HepG2 (cell line): ENCODE data around the gene DOHH. TPM values are rescaled to one million over a fixed set of nuclear protein-coding genes. Genes with fewer than 3 reads are reported as not detected.

ENCODE experiments used
- EHMT2 ChIP-seq: fragments of 200-600 bp; sonication (generic); IDR thresholded peaks from 2 replicates; pipeline ENCODE4 v1.7.0; 2017; ENCODE audit warnings: antibody characterized with exemption, low read depth, low read length, borderline replicate concordance
- HNRNPLL ChIP-seq: fragments of 200-400 bp; formaldehyde crosslinking; IDR thresholded peaks from 2 replicates; pipeline ENCODE4 v1.6.1; 2017; ENCODE audit warnings: mild to moderate bottlenecking, low read depth, low read length; ENCODE audit not compliant: poor library complexity, severe bottlenecking
- HOMEZ ChIP-seq: IDR thresholded peaks from 2 replicates; pipeline ENCODE4 v1.6.1; 2016; ENCODE audit warnings: low read depth
- MIXL1 ChIP-seq: IDR thresholded peaks from 2 replicates; pipeline ENCODE4 v1.6.1; 2016
- MTA3 ChIP-seq: sonication (generic); formaldehyde crosslinking; IDR thresholded peaks from 2 replicates; pipeline ENCODE4 v1.4.0; 2020; ENCODE audit warnings: missing genetic modification reagents
- PHF21A ChIP-seq: sonication (generic); formaldehyde crosslinking; IDR thresholded peaks from 2 replicates; pipeline ENCODE4 v1.5.0; 2020; ENCODE audit warnings: mild to moderate bottlenecking, missing genetic modification reagents
- RBM39 ChIP-seq: fragments of 200-400 bp; formaldehyde crosslinking; IDR thresholded peaks from one replicate; pipeline ENCODE4 v1.6.1; 2018; ENCODE audit warnings: antibody characterized with exemption, mild to moderate bottlenecking, low read depth, low read length; ENCODE audit not compliant: poor library complexity, severe bottlenecking
- SMC3 ChIP-seq: IDR thresholded peaks from 2 replicates; pipeline ENCODE4 v1.6.1; 2011; ENCODE audit warnings: low read length, improper control_type of control experiment
- STAT6 ChIP-seq: sonication (generic); formaldehyde crosslinking; IDR thresholded peaks from 2 replicates; pipeline ENCODE4 v1.4.0; 2020; ENCODE audit warnings: missing genetic modification reagents, mild to moderate bottlenecking, borderline replicate concordance
- ZFP41 ChIP-seq: sonication (generic); formaldehyde crosslinking; IDR thresholded peaks from 2 replicates; pipeline ENCODE4 v1.4.0; 2020; ENCODE audit warnings: mild to moderate bottlenecking, missing genetic modification reagents, borderline replicate concordance
- ZNF121 ChIP-seq: sonication (generic); formaldehyde crosslinking; IDR thresholded peaks from 2 replicates; pipeline ENCODE4 v1.5.0; 2020; ENCODE audit warnings: mild to moderate bottlenecking, missing genetic modification reagents
- ZNF512B ChIP-seq: sonication (generic); formaldehyde crosslinking; IDR thresholded peaks from 2 replicates; pipeline ENCODE4 v1.5.1; 2020; ENCODE audit warnings: missing genetic modification reagents, mild to moderate bottlenecking, borderline replicate concordance
- ZNF609 ChIP-seq: sonication (generic); formaldehyde crosslinking; IDR thresholded peaks from 2 replicates; pipeline ENCODE4 v1.4.0; 2020; ENCODE audit warnings: mild to moderate bottlenecking, missing genetic modification reagents, borderline replicate concordance
- ZNF713 ChIP-seq: sonication (generic); formaldehyde crosslinking; IDR thresholded peaks from 2 replicates; pipeline ENCODE4 v1.4.0; 2020; ENCODE audit warnings: mild to moderate bottlenecking, missing genetic modification reagents
- ZNF768 ChIP-seq: sonication (generic); formaldehyde crosslinking; IDR thresholded peaks from 2 replicates; pipeline ENCODE4 v1.4.0; 2020; ENCODE audit warnings: missing genetic modification reagents
- ZZZ3 ChIP-seq: sonication (generic); formaldehyde crosslinking; IDR thresholded peaks from 2 replicates; pipeline ENCODE4 v1.4.0; 2020; ENCODE audit warnings: missing genetic modification reagents, mild to moderate bottlenecking, borderline replicate concordance
- polyA plus RNA-seq, 8 experiments: library from polyadenylated mRNA; depleted of rRNA in 3 of 8; stranded (reverse) in 7 of 8; unstranded in 1 of 8; fragments of >200 nt; fragmentation: Illumina TruSeq in 4 of 8; extraction: Trizol in 4 of 8; gene quantifications; 2 replicates each; pipeline versions ENCODE4 v1.2.1 to v1.2.3, GENCODE V29; 2011 to 2016; ENCODE audit warnings: low read depth in 4 of 8, missing spikeins in 1 of 8, mixed read lengths in 1 of 8; ENCODE audit not compliant: insufficient read depth in 1 of 8
- total RNA-seq, 5 experiments: library from RNA; depleted of rRNA; stranded (reverse); fragments of >200 nt; fragmentation: Illumina TruSeq; extraction: Trizol; gene quantifications; 2 replicates each; pipeline ENCODE4 v1.2.3, GENCODE V29; 2016; ENCODE audit warnings: low read depth in 1 of 5

DOHH gene
- total and polyA plus RNA-seq, 2 of the 13 experiments (the other 11 are each of a cell fraction or from before 2014, with no cell fraction given): 3.5 to 13.7 TPM

DNA sequence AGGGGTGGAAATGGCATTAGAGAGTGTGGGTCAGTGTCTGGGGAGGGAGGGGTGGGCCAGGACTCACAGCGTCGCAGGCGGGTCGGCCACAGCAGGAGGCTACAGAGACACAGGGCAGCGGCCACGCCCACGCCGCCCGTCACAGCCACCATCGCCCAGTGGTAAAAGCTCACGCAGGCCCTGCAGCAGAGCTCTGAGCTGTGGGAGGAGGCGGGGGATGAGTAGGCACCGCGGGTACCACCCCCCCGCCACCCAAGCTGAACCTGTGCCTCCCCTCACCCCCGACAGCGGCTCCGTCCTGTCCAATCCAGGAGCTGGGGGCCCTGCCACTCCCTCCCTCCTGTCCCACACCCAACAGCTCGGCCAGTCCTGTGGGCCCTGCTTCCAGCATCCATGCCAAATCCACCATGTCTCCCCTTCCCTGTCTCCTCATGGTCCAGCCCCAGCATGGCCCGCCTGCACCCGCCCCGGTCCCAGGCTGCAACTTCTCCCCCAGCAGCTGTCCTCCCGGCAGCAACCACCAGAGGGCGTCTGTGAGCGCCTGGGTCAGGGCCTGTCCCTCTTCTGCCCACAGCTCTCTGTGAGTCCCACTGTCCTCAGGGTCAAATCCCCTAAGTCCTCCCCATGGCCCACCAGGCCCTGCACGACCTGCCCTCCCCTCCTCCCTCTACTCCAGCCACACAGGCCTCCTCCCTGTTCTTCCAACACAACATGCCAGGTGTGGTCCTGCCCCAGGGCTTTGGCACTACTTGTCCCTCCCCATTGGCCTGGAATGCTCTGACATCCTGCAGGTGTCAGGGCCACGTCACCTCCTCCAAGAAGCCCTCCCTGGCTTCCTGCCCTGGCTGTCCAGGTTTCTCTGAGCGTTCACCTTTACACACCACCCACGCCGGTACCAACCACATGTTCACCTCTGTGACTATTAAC is 44.5 kb upstream of the DOHH start (continued):
- no peak for TF ChIP-seq ZNF512B (CRISPR knock-in tag)
- TF ChIP-seq STAT6 (CRISPR knock-in tag): no peak
- TF ChIP-seq EHMT2: no peak
- no peak for TF ChIP-seq ZZZ3 (CRISPR knock-in tag)
- TF ChIP-seq ZFP41: no peak
- TF ChIP-seq PHF21A: no peak
- no peak for TF ChIP-seq ZNF609 (CRISPR knock-in tag)
- peak; percentile 32 for TF ChIP-seq HNRNPLL
- TF ChIP-seq SMC3: peak; percentile 77
- no peak; the same call in 1 of the 2 replicates for TF ChIP-seq ZNF768 (CRISPR knock-in tag)
- no peak for TF ChIP-seq MTA3 (CRISPR knock-in tag)
- no peak for TF ChIP-seq ZNF713 (CRISPR knock-in tag)
- no peak for TF ChIP-seq RBM39
- no peak for TF ChIP-seq HOMEZ (CRISPR knock-in tag)
- TF ChIP-seq ZNF121 (CRISPR knock-in tag): no peak
- TF ChIP-seq MIXL1 (CRISPR knock-in tag): no peak
